Astrocyte (in vitro differentiated cells and primary cell): ENCODE measurements around the gene SIGLEC9.

Experiments used
- EZH2 ChIP-seq: IDR thresholded peaks from 2 replicates; pipeline ENCODE4 v1.6.1; 2012; ENCODE audit warnings: mild to moderate bottlenecking, low read length, inconsistent platforms; ENCODE audit not compliant: insufficient read depth
- TF ChIP-seq, protein P1 (sequence below): IDR thresholded peaks from 2 replicates; pipeline ENCODE4 v1.5.1; 2011; ENCODE audit warnings: low read depth, mild to moderate bottlenecking, inconsistent platforms, low read length, moderate library complexity; ENCODE audit not compliant: insufficient read depth

DNA sequence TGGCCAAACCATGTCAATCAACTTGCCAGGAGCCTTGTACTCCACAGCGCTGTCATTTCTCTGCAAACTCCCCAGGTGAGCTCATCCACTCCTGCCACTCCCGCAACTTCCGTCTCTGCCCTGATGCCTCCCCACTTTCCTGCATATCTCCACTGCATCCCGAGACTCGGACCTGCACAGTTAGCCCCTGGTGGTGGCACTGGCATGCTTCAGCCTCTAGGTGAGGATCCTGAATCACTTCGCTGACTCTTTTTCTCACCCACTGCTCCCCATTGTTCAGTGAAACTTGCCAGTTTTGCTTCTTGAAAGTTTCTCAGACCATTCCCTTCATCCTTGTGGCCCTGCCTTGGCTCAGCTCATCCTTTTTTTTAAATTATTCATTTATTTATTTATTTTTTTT is 13.1 kb upstream of the SIGLEC9 start:
- TF ChIP-seq, protein P1, sequence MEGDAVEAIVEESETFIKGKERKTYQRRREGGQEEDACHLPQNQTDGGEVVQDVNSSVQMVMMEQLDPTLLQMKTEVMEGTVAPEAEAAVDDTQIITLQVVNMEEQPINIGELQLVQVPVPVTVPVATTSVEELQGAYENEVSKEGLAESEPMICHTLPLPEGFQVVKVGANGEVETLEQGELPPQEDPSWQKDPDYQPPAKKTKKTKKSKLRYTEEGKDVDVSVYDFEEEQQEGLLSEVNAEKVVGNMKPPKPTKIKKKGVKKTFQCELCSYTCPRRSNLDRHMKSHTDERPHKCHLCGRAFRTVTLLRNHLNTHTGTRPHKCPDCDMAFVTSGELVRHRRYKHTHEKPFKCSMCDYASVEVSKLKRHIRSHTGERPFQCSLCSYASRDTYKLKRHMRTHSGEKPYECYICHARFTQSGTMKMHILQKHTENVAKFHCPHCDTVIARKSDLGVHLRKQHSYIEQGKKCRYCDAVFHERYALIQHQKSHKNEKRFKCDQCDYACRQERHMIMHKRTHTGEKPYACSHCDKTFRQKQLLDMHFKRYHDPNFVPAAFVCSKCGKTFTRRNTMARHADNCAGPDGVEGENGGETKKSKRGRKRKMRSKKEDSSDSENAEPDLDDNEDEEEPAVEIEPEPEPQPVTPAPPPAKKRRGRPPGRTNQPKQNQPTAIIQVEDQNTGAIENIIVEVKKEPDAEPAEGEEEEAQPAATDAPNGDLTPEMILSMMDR: no peak
- TF ChIP-seq EZH2: no peak
